ENCODE data around the gene CLDN25.
A peak's percentile ranks its signal among the peaks of the same experiment; 100 is the strongest.
"Not testable (repeated sequence)": the region's sequence is repeated elsewhere in the genome, so short reads cannot be mapped to it uniquely, and the experiment has no call there.

CLDN25 gene

GRCh38 chr11:113779496-113779895 is at the start of gene CLDN25:
Gene CLDN25, plus strand, starts transcription at chr11:113779796. Its CDS starts 0 bp downstream, at chr11:113779796.
- DNase-seq = no peak

- DNase-seq = peak; percentile 43
Measured at GRCh38 chr11:113730887-113731726, 48.5 kb upstream of the CLDN25 start.

DNA sequence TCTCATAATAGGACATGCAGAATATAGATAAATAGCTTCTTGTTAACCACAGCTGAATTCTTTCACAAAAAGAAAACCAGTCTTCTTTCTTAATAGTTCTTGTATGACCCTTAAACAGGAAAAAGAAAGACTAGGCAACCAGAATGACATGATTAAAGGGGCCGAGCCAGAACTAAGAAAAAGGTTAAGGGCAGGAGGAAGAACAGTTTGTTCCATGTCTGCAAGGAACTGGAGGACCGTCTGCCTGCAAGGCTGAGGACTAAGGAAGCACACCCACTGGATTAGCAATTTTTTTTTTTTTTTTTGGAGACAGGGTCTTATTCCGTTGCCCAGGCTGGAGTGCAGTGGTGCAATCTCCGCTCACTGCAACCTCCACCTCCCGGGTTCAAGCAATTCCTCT is 47.5 kb upstream of the CLDN25 start:
- no peak for DNase-seq

DNA sequence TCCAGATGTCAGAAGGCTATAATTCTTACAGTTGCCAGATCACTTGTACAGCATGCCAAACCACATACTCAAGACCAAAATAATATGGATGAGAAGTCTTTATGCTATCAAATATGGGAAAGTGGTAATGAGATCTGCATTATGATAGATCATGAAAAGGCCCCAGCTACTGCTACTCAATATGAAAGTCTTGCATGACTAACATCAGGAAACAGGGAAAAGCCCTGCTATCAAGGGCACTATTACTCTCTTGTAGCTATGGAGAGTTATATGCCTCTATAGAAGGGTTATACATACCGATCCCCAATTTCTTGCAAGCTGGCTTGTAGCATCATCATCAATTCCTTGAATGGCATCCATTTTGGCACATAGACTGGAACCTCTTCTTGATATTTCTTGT is 43.3 kb upstream of the CLDN25 start:
- DNase-seq = no peak

DNA sequence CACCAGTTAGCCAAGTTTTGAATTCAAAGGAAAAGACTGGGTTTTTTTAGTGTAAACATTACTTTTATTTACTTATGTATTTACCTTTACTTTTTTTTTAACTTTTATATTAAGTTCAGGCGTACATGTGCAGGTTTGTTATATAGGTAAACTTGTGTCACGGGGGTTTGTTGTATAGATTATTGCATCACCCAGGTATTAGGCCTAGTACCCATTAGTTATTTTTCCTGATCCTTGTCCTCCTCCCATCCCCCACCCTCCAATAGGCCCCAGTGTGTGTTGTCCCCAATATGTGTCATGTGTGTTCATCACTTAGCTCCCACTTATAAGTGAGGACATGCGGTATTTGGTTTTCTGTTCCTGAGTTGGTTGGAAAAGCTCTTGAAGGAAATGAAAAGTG is 26.7 kb upstream of the CLDN25 start:
- no peak for DNase-seq

GRCh38 chr11:113760241-113760640 is 19.4 kb upstream of the CLDN25 start:
- DNase-seq = no peak

- not testable (repeated sequence) for DNase-seq
Measured at GRCh38 chr11:113763040-113763439, 16.6 kb upstream of the CLDN25 start.

- no peak for DNase-seq
Measured at GRCh38 chr11:113764527-113765219, 14.9 kb upstream of the CLDN25 start.

DNA sequence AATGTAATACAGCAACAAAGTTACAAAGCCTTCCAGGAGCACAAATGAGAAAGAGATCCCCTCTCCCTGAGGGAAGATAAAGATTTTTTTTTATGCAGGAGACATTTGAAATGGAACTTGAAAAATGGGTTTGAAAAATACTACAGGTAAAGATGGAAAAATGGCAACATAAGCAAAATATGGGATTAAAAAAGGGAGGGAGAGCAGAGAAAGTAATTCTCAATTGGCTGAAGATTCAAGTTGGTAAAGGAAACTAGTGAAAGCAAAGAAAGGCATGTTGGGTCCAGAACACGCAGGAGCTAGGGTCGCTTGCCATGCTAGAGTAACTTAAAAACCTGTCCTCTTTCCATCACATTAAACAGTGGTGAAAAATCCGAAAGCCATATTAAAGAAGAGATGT is 7.6 kb upstream of the CLDN25 start:
- no peak for DNase-seq

DNA sequence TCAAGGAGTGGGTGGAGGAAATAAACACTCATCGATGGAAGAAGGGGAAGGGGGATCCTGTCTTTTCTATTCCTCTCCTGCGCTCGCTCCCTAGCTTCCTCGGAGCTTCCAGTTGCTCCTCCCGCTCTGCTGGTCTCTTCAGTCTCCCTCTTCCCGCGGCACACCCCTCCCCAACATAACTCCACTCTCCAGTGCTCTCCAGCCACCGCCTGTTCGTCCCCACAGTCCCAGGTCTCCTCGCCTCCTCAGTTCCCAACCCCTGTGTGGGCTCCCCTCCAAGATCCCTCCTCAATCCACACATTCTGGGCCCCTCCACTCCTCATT is 6.5 kb upstream of the CLDN25 start:
- no peak for DNase-seq

DNA sequence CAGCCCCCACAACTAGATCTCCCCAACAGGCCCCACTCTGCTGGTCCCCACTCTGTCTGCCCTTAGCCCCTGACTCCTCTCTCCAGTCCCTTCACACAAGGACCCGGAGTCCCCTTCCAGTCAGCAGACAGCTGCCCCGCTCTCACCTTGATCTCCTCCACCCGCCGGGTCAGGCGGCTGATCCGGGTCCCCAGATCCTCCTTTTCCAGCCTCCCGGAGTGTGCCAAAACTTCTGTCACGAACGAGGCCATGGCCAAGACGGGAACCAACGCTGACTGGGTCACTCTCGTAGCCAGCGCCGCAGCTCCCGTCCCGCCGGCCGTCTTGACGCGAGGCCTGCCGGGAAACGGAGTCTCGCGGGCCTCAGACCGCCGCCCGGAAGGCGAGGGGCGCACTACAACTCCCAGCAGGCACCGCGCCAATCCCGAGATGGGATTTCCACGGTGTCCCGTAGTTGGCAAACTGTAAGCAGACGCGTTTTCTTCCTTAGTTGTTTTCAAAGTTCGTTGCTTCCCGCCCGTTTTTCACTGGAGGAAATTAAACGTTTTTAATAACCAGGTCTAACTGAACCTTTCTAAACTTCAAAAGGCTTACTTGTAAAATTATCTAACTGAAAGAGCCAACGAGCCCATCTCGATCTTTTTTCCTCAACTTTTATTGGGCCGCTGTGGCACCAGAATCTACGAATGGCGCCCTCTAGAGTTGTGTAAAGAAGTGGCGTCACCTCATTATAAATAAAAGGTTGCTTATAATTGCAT is 6.0 kb upstream of the CLDN25 start, which contains the start of gene ZW10:
Gene ZW10 (minus strand): TSS at position 277 of the 758 bp plus-strand sequence. CDS start 26 bp downstream, at position 251.
- peak; percentile 96 for DNase-seq

DNA sequence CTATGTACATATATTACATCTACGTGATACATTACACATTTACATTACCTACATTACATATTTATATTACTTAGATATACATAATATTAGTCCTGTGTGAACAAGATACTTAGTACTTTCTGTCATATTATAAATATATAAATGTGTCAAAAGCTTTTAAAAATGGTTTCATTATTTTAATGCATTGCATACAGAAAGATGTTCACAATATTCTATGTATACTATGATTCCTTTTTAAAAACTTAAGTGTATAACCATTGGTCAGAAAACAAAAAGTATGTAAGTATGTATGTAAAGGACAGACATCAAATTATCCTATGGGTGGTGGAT is 5.5 kb upstream of the CLDN25 start:
- no peak for DNase-seq

- DNase-seq = peak; percentile 3
Measured at GRCh38 chr11:113778111-113778910, 1.3 kb upstream of the CLDN25 start.

- no peak for DNase-seq
Measured at GRCh38 chr11:113781682-113782081, 2.1 kb downstream of the CLDN25 start.

DNA sequence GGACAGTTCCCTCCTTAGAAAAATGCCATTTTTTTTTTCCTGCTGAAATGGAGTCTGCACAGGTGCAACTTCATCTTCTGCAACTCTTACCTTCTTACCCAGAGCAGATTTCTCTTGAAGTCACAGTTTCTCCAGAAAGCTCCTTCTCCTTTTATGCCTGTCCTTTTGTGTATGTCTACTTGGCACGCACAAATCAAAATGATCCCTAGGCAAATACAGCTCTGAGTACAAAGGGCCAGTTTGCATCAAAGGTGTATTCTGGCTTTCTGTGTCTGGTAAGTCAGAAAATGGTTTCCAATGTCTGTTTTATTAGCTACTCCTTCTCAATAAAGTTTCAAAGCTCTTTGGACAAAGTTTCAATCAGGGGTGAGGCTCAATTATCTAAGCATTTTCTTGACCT is 2.5 kb downstream of the CLDN25 start:
- no peak for DNase-seq

DNA sequence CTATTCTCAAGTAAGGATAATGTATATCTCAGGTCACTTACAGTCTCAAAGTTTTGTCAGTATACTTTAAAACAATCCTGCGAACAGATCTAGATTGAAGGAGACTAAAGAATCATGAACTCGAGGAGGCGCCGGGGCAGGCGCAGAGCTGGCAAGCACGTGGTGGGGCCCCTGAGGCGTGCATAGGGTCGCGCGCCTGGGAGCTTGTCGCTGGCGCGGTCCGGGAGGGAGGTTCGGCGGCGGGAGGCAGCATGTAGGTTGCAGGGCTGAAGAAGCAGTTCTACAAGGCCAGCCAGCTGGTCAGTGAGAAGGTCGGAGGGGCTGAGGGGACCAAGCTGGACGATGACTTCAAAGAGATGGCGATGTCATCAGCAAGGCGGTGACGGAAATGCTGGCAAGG is 9.4 kb downstream of the CLDN25 start:
- not testable (repeated sequence) for DNase-seq

DNA sequence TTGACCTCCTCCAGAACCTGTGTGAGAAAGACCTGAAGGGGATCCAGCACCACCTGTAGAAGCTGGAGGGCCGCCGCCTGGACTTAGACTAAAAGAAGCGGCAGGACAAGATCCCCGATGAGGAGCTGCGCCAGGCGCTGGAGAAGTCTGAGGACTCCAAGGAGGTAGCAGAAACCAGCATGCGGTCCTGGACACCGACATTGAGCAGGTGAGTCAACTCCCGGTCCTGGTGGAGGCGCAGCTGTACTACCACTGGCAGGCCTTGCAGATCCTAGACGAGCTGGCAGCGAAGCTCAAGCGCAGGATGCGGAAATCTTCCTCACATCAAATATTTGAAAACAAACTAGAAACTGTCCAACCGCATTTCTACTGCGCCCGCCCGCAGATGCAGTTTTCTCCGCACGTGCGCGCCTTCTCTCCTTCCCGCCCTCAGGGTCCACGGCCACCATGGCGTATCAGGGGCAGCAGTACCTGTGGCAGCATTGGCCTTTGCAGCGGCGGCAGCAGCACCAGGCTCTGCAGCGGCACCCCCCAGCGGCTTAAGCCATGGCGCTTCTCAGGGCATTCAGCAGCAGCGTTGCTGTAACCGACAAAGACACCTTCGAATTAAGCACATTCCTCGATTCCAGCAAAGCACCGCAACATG is 10.2 kb downstream of the CLDN25 start:
- no peak for DNase-seq

DNA sequence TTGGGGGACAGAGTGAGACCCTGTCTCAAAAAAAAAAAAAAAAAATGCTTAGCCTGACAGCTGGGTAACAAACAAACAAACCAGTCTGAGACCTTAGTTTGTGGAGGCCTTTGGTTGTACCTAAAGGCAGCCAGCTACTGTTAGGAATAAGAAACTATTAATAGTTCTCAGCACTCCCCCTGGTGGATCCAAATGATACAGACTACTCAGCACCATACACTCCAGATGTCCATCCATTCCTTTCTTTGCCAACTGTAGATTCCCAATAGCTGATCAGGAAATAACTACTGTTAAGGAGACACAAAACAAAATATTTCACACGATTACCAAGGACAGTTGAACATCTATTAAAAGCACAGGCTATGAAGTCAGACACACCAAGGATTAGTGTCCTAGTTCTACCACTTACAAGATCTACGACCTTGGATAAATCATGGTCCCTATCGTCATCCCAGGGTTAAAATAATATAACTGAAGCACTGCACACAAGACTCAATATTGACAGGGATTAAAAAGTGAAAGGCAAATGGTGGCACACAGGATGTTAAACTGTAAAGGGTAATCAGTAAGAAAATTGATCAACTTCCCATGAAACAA is 17.2 kb downstream of the CLDN25 start:
- DNase-seq = peak; percentile 40

- DNase-seq = no peak
Measured at GRCh38 chr11:113802621-113803020, 23.0 kb downstream of the CLDN25 start.

DNA sequence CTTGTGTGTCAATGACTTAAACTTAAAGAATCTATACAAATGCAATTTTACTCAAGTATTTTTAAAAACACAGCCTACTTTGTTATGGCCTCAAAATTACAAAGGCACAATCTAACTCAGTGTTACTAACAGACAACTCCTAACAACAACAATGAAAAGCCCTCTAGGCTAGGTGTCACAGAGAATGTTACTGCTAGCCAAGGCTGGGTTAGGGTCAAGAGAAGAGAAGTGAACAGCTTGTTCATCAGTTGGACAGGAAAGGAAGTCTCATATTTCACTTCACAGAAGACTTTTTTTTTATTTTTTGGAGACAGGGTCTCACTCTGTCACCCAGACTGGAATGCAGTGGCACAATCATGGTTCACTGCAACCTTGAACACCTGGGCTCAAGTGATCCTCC is 26.0 kb downstream of the CLDN25 start:
- peak; percentile 18 for DNase-seq

DNA sequence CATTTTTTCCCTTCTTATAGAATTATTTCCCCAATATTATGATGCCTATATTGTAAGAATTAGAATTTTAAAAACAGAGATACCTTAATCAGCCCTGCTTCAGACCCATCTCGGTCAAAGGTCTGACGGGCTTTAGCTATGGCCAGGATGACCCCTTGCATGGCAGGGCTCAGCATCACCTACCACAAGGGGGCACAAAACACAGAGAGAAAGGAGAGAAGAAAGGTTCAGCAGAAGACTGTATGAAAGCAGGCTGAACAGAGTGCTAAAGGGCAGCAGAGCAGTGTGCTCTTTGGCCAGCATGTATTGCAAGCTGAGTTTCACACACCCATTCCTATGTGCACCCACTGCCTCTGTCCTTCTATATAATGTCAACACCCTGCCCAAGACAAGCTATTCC is 26.8 kb downstream of the CLDN25 start:
- DNase-seq = peak; percentile 18

DNA sequence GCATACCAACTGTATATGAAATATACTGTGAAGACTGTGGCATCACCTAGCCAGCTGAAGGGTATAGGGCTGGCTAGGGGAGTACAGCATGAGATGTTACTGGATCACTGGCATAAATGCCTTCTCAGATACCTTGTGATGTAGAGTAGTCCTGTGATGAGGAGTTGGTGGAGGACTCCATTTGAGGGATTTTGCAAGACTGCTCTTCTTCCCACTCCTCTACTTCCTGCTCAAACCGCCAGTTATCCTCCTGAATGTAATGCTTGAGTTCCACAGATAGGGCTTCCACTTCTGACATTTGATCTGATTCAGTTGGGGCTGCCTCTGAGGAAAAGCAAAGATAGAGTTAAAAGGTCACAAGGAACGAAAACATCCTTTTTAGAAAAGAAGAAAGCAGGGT is 29.3 kb downstream of the CLDN25 start:
- no peak for DNase-seq

Measured in HCEC 1CT (cell line).